Colonic mucosa (tissue), 4 donors: ENCODE data around the gene KATNBL1. TPM values are rescaled to one million over a fixed set of nuclear protein-coding genes. Genes with fewer than 3 reads are reported as not detected.

Experiments
- DNase-seq: peaks from one replicate; pipeline ENCODE4 v3.0.0-alpha.2; 2020
- H3K27ac ChIP-seq: fragments of 200-600 bp; one replicate; pipeline ENCODE4 v1.8.0; 2021
- H3K27me3 ChIP-seq: fragments of 200-600 bp; one replicate; pipeline ENCODE4 v1.8.0; 2021
- H3K36me3 ChIP-seq: fragments of 200-600 bp; one replicate; pipeline ENCODE4 v1.8.0; 2021
- H3K4me1 ChIP-seq: fragments of 200-600 bp; one replicate; pipeline ENCODE4 v1.8.0; 2021; ENCODE audit warnings: mild to moderate bottlenecking
- H3K4me3 ChIP-seq: fragments of 200-600 bp; one replicate; pipeline ENCODE4 v1.8.0; 2021
- H3K9ac ChIP-seq, 2 donors: one replicate each; pipeline ENCODE4 v1.7.0; 2013; ENCODE audit warnings: control low read depth in 2 of 2, low read depth in 2 of 2, low read length in 2 of 2
- H3K9me3 ChIP-seq: fragments of 200-600 bp; one replicate; pipeline ENCODE4 v1.8.0; 2021
- CTCF ChIP-seq: fragments of 200-600 bp; IDR thresholded peaks from one replicate; pipeline ENCODE4 v1.8.0; 2022; ENCODE audit warnings: antibody characterized with exemption, mild to moderate bottlenecking
- intact Hi-C: fragments of 100-400 bp; cut with DNase I; formaldehyde crosslinking; loops from one replicate; pipeline ENCODE4 v1.14.1; 2022
- total RNA-seq, 2 donors: library from RNA; stranded (reverse); fragmentation: NEBNext Ultra II Directional in 1 of 2; extraction: Animal tissue kit (Norgen Biotek cat#: 25700) in 1 of 2; gene quantifications; one replicate each; pipeline ENCODE4 v1.2.1, GENCODE V29; 2021
- donor health status: healthy.
- donor health status: DM: no; HTN: no; CAD: no.
- donor health status: DM: no; HTN: no; CAD: no.

The KATNBL1 gene
- total RNA-seq, 2 donors from 2014 or later, result 37.2 to 43.0 TPM

GRCh38 chr15:34239151-34239808 lies 29.4 kb upstream of the KATNBL1 start:
- Histone ChIP-seq H3K36me3 (peaks cover 13% of the 10 kb centered on the region), H3K9ac (no peak overlapping the region), H3K9me3 (no peaks in the 10 kb centered on the region), H3K4me1 (no peaks in the 10 kb centered on the region), H3K4me3 (no peak overlapping the region), H3K27ac (no peak overlapping the region), H3K27me3 (no peaks in the 10 kb centered on the region)
- intact Hi-C loops, result loop anchor here (10.0 kb wide), 1 partner anchor 126 kb away; the partner anchor contains the start of gene LPCAT4
- no peak for TF ChIP-seq CTCF
- no peak for DNase-seq

DNA sequence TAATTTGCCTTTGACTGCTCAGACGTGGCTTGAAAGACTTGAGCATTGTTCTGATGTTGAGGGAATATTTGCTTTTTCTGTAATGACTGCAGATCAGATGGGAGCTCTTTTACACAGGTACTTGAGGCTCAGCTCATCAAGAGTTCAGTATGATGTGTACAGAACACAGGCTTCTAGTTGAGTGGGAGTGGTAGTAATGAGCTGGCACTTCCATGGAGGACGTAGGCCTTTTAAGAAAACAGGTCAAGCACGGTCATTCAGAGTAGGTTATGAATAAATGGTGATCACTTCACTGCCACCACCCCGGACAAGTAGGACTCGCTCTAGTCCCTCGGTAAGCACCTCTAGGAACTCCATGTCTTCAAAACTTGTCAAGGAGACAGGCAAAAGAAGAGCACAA lies 23.7 kb upstream of the KATNBL1 start:
- H3K9me3 ChIP-seq, result no peaks in the 10 kb centered on the region
- intact Hi-C loops, result loop anchor here (10.0 kb wide), 1 partner anchor 131 kb away; the partner anchor contains the start of gene LPCAT4
- H3K27ac ChIP-seq, result no peak overlapping the region
- H3K27me3 ChIP-seq, result no peaks in the 10 kb centered on the region
- no peaks in the 10 kb centered on the region for H3K4me1 ChIP-seq
- TF ChIP-seq CTCF, result no peak
- H3K9ac ChIP-seq, result no peak overlapping the region
- no peak for DNase-seq
- H3K4me3 ChIP-seq, result no peak overlapping the region
- peaks cover 9% of the 10 kb centered on the region for H3K36me3 ChIP-seq

DNA sequence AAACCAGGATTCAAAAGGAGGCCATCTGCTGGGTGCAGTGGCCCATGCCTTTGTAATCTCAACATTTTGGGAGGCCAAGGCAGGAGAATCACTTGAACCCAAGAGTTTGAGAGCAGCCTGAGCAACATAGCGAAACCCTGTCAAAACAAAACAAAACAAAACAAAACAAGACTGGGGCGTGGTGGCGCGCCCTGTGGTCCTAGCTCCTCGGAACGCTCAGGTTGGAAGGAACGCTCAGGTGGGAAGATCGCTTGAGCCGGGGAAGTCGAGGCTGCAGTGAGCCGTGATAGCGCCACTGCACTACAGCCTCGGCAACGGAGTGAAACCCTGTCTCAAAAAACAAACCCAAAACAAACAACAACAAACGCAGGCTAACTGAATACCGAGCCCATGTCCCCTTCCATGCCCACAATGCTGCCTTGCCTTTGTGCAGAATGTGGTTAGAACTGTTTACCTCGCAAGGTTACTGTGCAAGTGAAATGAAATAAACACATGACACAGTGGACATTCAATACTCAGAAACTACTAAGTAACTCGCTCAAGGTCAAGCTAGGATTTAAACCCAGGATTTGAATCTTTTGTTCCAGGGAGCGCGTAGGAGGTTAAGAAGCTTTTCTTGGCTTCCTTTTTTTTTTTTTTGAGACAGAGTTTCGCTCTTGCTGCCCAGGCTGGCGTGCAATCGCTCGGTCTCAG lies 14.2 kb upstream of the KATNBL1 start:
- peak overlapping the region; percentile 82 for H3K27ac ChIP-seq
- H3K4me1 ChIP-seq, result peaks cover 6% of the 10 kb centered on the region
- H3K27me3 ChIP-seq, result no peaks in the 10 kb centered on the region
- intact Hi-C loops, result loop anchor here (2.0 to 10.0 kb wide), 2 partner anchors 121 kb away; partner anchors contain the start of genes NOP10, NUTM1 and PGBD4
- no peaks in the 10 kb centered on the region for H3K36me3 ChIP-seq
- TF ChIP-seq CTCF, result no peak
- H3K4me3 ChIP-seq, result peak overlapping the region; percentile 73
- peak; percentile 20 for DNase-seq
- H3K9ac ChIP-seq, result peak overlapping the region; percentile 54 to 89
- no peaks in the 10 kb centered on the region for H3K9me3 ChIP-seq

- H3K9me3 ChIP-seq, result no peaks in the 10 kb centered on the region
- no peak overlapping the region for H3K9ac ChIP-seq
- H3K36me3 ChIP-seq, result no peaks in the 10 kb centered on the region
- H3K4me1 ChIP-seq, result no peaks in the 10 kb centered on the region
- intact Hi-C loops, result no loop called here
- no peaks in the 10 kb centered on the region for H3K27me3 ChIP-seq
- H3K27ac ChIP-seq, result no peak overlapping the region
- TF ChIP-seq CTCF, result no peak
- no peak overlapping the region for H3K4me3 ChIP-seq
- no peak for DNase-seq
Observed at GRCh38 chr15:34217587-34218225, 7.8 kb upstream of the KATNBL1 start.

- Histone ChIP-seq H3K27ac (no peak overlapping the region), H3K36me3 (no peaks in the 10 kb centered on the region), H3K9me3 (no peaks in the 10 kb centered on the region), H3K4me1 (no peaks in the 10 kb centered on the region), H3K27me3 (no peaks in the 10 kb centered on the region), H3K9ac (no peak overlapping the region), H3K4me3 (no peak overlapping the region)
- intact Hi-C loops, result no loop called here
- no peak for TF ChIP-seq CTCF
- DNase-seq, result no peak
Observed at GRCh38 chr15:34216527-34217270, 6.8 kb upstream of the KATNBL1 start.
